OCI-LY1 (cell line): ENCODE data around the gene ASH1L.

Experiments used
- CTCF ChIP-seq: fragments of 200-600 bp; sonication (generic), shearing (Covaris generic); IDR thresholded peaks from 2 replicates; pipeline ENCODE4 v1.5.1; 2017; ENCODE audit warnings: mild to moderate bottlenecking, antibody characterized with exemption, low read length, moderate library complexity, mixed read lengths
- EZH2 ChIP-seq: fragments of 200-600 bp; sonication (generic), shearing (Covaris generic); IDR thresholded peaks from 2 replicates; pipeline ENCODE4 v1.8.0; 2017; ENCODE audit warnings: borderline replicate concordance, mixed run types, mild to moderate bottlenecking, antibody characterized with exemption, low read length, moderate library complexity, mixed read lengths

GRCh38 chr1:155300024-155300423 lies 262.6 kb downstream of the ASH1L start:
- no peak for TF ChIP-seq CTCF
- TF ChIP-seq EZH2, result no peak
